GM12874 (cell line): ENCODE results near the gene CD74.

Experiments used
- CTCF ChIP-seq: IDR thresholded peaks from 2 replicates; pipeline ENCODE4 v1.5.1; 2011; ENCODE audit warnings: low read depth, mild to moderate bottlenecking, control low read depth, low read length, moderate library complexity; ENCODE audit not compliant: insufficient read depth

Gene CD74

GRCh38 chr5:150446583-150446982 lies 33.9 kb upstream of the CD74 start:
- no peak for TF ChIP-seq CTCF

DNA sequence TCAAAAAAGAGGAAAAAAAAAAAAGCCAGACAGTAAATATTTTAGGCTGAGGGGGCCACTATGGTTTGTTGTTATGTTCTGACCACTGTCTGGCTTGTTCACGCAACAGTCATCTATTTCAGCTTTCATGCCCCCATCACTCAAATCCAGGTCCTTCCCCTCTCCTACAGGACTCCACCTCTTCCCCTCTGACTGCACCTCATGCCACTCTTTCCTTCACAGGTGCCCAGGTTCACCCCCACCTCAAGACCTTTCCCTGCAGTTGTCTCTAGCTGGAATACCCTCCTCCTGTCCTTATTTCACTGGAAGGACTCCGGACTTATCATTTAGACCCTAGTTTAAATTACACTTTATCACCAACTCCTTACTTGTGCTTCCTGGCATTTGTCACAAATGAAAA lies 33.4 kb upstream of the CD74 start:
- TF ChIP-seq CTCF = no peak

DNA sequence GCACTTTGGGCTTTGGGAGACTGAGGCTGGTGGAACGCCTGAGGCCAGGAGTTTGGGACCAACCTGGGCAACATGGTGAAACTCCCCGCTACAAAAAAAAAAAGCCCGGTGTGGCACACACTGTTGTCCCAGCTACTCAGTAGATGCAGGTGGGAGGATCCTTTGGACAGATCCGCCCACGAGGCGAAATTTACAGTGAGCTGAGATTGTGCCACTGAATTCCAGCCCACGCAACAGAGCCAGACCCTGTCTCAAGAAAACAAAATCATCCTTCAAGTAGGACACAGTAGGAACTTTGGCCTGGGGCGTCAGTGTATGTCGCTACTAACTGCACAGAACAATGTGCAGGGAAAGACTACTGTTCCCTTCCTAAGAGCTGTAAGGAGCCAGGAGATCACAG lies 32.1 kb upstream of the CD74 start:
- TF ChIP-seq CTCF = no peak

GRCh38 chr5:150443242-150444075 lies 30.7 kb upstream of the CD74 start:
- no peak for TF ChIP-seq CTCF

DNA sequence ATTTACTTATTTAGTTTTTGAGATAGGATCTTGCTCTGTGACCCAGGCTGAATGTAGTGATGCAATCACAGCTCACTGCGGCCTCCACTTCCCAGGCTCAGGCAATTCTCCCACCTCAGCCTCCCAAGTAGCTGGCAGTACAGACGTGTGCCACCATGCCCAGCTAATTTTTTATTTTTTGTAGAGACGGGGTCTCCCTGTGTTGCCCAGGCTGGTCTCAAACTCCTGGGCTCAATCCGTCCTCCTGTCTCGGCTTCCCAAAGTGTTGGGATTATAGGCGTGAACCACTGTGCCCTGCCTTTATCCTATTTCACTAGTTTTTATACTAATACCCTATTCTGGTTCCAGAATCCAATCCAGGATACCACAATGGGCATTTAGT lies 30.0 kb upstream of the CD74 start:
- TF ChIP-seq CTCF = no peak

- no peak for TF ChIP-seq CTCF
These were observed 29.3 kb upstream of the CD74 start for GRCh38 chr5:150441813-150442698.
